CD4-positive, alpha-beta T cell treated with Interleukin-15 for 4 hours (primary cell): ENCODE results near the gene SNTA1.
A peak's percentile ranks its signal among the peaks of the same experiment; 100 is the strongest.
"Not testable (repeated sequence)": the region's sequence is repeated elsewhere in the genome, so short reads cannot be mapped to it uniquely, and the experiment has no call there.

Experiments
- DNase-seq: peaks from one replicate; pipeline ENCODE4 v3.0.0-alpha.2; 2020; ENCODE audit warnings: low spot score

The SNTA1 gene

DNA sequence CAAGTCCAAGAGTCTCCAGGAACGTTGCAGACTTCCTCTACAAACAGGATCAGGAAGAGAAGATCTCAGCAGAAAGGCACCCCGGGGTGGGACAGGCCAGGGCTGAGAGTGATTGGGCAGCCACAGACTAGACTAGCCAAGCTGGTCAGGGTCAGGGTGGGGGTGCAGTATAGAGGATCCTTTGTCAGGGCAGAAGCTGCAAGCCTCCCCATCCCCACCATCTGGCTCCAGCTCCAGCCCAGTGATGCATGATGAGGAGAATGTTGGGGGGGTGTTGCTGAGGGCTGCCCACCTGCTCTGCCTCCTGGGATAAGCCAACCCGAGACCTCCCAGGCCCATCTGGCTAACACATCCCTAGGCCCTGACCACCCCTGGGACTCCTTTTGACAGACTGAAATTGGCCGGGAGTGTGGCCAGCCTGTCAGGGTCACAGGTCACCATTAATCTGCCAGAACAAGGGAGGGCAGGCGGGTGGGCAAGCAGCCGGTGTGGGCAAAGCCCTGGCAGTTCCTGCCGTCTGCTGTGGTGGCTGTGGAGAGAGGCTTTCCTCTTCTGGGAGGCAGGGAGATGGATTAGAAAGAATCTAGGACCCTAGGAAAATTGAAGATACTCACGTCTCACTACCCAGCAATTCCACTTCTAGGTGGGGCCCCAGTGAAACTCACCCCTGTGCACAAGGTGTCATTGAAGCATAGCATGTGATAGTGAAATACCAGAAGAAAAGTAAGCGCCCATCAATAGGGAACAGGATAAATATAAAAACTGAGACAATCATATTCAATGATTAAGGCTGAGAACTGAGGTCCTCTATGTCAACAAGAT, 22.1 kb upstream of the SNTA1 start:
- no peak for DNase-seq

- DNase-seq: not testable (repeated sequence)
These were observed 21.2 kb upstream of the SNTA1 start for GRCh38 chr20:33464759-33465158.

- DNase-seq: no peak
These were observed 20.0 kb upstream of the SNTA1 start for GRCh38 chr20:33463332-33464101.

GRCh38 chr20:33460711-33461110, 17.1 kb upstream of the SNTA1 start:
- DNase-seq: no peak

DNA sequence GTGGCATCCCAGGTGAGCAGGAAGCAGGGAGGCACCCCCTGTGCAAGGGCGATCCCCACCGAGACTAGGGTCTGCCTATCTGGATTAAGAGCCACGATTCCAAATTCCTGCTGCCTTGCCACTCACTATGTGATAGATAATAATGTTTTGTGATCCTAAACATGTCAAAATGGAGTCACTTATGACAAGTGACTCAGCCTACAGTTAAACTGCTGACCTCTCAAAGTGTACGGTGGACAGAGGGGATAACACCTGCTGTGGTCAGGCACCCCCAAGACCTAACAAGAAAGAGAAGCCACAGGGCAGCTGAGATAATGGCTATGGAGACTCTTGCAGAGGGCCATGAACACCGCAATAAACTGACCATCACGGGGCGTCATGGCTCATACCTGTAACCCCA, 16.0 kb upstream of the SNTA1 start:
- DNase-seq: no peak

DNA sequence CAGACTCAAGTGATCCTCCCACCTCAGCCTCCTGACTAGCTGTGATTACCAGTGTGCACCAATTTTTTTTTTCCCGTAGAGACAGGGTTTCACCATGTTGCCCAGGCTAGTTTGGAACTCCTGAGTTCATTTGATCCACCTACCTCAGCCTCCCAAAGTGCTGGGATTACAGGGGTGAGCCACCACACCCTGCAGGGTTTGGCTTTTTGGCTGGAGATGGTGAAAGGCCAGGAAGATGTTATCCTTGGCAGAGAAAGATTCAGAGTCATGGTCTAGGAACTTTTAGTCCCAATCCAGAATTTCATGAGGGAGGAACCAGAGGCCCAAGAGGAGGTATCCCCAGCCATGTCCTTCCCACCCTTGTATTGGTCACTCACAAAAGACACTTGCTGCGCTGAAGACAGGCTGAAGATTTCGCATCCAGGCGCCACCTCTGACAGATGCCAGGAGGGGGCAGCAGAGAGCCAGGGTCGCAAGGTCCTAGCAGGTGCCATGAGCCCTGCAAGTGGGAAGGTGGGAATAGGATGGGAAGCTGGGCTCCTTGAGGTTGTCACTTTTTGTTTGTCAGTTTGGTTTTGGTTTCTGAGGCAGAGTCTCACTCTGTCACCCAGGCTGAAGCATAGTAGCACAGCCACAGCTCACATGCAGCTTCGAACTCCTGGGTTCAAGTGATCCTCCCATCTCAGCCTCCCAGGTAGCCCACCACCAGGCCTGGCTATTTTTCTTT, 13.5 kb upstream of the SNTA1 start:
- DNase-seq: peak; percentile 79

DNA sequence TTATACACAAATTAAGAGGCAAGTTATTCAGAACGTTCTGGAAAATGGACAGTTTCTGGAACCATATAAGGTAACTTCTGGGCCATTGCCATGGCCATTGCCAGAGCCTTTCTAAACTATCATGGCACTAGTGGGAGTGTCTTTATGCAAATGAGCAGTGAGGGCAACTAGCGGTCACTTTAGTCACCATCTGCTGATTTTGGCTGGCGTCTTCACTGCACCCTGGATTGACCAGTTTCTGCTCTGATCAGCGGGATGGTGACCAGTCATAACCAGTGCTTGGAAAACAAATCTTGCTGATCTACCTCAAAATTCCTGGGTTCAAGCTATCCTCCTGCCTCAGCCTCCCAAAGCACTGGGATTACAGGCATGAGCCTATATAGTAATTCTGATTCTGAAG, 7.3 kb upstream of the SNTA1 start:
- DNase-seq: no peak

DNA sequence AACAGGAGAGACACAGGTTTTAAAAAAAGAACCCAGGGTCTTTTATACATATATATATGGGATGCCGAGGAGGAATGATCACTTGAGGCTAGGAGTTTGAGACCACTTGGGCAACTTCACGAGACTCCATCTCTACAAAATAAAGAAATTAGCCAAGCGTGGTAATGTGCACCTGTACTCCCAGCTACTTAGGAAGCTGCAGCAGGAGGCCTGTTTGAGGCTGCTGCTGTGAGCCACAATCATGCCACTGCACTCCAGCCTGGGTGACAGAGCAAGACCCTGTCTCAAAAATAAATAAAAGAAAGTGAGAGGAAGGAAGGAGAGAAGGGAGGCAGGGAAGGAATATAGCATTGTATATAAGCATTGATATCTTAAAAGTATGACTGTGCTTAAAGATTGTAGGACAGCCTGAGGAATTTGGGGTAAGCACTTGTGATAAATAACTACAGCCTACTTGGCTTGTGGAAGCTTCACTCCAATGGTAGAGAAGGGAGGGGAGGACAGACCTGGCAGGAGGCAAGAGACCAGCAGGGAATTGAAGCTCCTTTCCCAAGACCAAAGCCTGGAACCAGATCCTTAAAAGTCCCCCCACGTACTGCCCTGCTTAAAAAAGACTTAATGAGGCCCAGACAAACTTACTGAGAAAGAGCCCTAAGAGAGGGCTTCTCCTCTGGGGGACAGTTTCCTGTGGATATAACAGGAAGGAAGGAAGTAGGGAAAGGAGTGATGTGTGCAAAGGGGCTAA, 2.5 kb upstream of the SNTA1 start:
- DNase-seq: no peak

- DNase-seq: peak; percentile 30
These were observed 1.4 kb upstream of the SNTA1 start for GRCh38 chr20:33444797-33445560.

- DNase-seq: no peak
These were observed 504 bp downstream of the SNTA1 start for GRCh38 chr20:33443006-33443511.

DNA sequence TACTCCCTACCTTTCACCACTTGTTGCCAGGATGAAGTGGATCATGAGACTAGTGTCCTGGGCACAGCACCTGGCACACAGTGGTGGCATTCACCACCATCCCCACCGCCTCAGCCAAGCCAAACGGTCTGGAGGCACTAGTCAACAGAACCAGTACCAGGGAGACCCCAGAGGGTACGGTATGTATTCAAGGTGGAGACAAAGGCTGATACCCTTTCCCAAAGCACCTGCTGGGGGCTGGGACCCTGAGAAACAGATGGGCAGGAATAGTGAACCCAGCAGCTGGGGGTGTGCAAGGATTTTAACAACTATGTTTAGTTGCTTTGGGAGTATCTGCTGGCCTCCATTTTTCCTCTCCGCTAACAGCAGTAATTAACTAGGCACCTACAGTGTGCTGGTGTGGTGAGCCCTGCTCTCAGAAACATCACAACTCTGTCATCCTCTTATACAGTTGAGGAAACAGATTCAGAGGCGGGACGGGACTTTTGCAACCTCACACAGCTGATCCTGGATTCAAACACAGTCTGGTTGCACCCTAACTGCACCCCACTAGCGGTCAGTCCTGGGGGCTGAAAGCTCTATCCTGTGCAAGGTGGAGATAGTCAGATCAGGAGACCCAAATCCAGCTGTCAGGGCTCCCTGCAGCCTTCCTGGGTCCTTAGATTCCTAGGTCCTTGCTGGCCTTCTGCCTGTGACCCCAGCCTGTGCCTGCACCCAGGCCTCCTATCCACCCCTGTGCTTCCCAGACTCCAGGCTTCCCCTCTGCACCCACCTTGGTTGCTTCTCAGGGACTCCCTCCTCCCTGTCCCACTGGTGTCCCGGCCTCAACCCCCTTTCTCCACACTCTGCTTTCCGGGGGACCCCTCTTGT, 1.2 kb downstream of the SNTA1 start:
- no peak for DNase-seq

GRCh38 chr20:33441142-33441955, 2.2 kb downstream of the SNTA1 start:
- no peak for DNase-seq

- not testable (repeated sequence) for DNase-seq
These were observed 3.0 kb downstream of the SNTA1 start for GRCh38 chr20:33440562-33440961.

DNA sequence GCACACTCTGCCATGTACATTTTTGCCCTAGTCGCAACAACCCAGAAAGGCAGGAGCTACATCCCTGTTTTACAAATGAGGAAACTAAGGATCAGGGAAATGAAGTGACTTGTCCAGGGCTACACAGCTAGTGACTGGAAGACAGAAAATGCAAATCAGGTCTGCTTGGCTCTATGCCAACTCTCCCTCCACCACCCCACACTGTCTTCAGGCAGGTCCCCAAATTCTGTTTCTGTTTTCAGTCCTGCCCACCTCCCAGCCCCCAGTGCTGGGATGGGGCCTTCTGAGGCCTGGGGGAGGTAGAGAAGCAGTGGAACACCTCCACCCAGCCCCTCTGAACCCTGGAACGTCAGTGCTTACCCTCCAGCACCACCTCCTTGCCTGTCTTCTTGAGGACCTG, 5.1 kb downstream of the SNTA1 start:
- no peak for DNase-seq

GRCh38 chr20:33437141-33437911, 6.2 kb downstream of the SNTA1 start:
- no peak for DNase-seq

DNA sequence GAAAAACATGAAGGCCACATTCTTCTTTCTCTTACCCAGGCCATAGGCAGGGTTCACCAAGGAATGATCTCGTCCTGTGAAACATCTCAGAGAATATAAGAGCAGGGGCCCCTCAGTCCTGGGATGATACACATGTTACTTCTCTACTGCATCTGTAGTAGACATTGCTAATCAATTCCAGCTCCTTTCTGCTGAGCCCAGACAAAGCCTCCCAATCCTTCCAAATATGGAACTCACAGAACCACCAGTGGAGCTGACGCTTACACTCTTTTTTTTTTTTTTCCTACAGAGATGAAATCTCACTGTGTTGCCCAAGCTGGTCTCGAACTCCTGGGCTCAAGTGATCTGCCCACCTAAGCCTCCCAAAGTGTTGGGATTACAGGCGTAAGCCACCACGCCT, 9.1 kb downstream of the SNTA1 start:
- DNase-seq: no peak

DNA sequence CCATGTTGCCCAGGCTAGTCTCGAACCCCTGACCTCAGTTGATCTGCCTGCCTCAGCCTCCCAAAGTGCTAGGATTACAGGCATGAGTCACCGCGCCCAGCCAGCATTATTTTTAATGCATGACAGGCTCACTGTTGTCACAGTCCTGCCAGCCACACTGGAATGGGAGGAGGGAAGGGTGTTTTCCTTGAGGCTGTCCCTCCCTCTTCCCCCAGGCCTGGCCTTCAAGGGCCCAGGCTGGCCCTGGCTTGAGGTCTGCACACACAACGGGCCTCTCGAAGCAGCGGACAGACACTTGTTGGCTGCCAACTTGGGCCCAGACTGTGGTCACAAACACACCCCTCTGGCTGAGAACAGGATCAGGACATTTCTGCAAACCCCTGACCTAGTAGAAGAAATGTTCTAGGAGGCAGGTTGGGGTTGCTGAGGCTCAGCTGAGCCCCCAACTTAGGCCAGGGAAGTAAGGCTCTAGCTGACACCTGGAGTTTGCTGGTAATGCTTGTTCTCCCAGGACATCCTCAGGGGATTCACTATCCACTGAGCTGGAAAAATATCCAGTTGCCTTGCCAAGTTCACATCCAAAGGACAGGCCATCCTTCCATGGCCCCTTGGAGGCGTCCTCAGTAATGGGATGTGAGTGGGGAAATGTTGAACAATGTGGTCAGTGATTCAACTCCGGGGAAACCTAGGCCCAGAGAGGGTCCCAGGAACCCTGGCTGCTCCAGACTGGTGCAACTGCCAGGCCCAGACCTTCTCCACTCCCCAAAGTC, 9.9 kb downstream of the SNTA1 start:
- no peak for DNase-seq
